ENCODE measurements around the gene LGR6. TPM values are rescaled to one million over a fixed set of nuclear protein-coding genes. Genes with fewer than 3 reads are reported as not detected.

Gene LGR6
- total and polyA plus RNA-seq, 2 of the 8 experiments (the other 6 are each of a cell fraction or from before 2014, with no cell fraction given): 0.50 to 1.0 TPM

- no peak overlapping the region for H3K56ac ChIP-seq (replicated peaks; ENCODE audit: insufficient read length, low read depth, low read length)
- no peak overlapping the region for H3K23ac ChIP-seq (ENCODE audit: insufficient read length)
- FAIRE-seq (peak; percentile 28), DNase-seq (ENCODE audit: low read depth in 1 of 2, low spot score in 2 of 2) (peak; percentile 80 to 86)
- no peak overlapping the region for H2BK120ac ChIP-seq (replicated peaks; ENCODE audit: low read depth, low read length)
- no peaks in the 10 kb centered on the region for H3K27me3 ChIP-seq (replicated peaks in 1 of 4; ENCODE audit: control insufficient read depth in 3 of 4, extremely low read depth in 1 of 4, insufficient read depth in 3 of 4, low read length in 3 of 4)
- peak overlapping the region; percentile 84 for H2BK5ac ChIP-seq (ENCODE audit: low read depth, low read length)
- H2BK12ac ChIP-seq (ENCODE audit: low read depth, low read length): peak overlapping the region; percentile 82; the same call in 1 of the 2 replicates
- peak overlapping the region; percentile 85 for H3K18ac ChIP-seq (ENCODE audit: extremely low read depth, low read length)
- no peak overlapping the region for H3K4me3 ChIP-seq (ENCODE audit: extremely low read depth in 1 of 4, insufficient read depth in 2 of 4, low read depth in 3 of 4, low read length in 4 of 4)
- peaks cover 2% of the 10 kb centered on the region; the same call in 1 of the 2 replicates for H3K23me2 ChIP-seq (ENCODE audit: low read depth, low read length)
- ChIA-PET CTCF (ENCODE audit: partially characterized antibody) (interaction anchor here (0.7 to 17.3 kb wide), 34 partner anchors 8 to 99 kb away, joined by 3 to 249 read pairs (median 4); partner anchors contain the start of genes LGR6 and PTPN7), POLR2A (ENCODE audit: partially characterized antibody) (interaction anchor here (1.2 kb wide), 1 partner anchor 23 kb away, joined by 5 read pairs; no protein-coding TSS in a partner anchor)
- H4K20me1 ChIP-seq (replicated peaks in 1 of 2; ENCODE audit: control insufficient read depth in 1 of 2, insufficient read depth in 2 of 2, low read length in 2 of 2): no peaks in the 10 kb centered on the region
- peak overlapping the region; percentile 26 for H4K91ac ChIP-seq (replicated peaks; ENCODE audit: insufficient read length, low read length)
- H3K4me1 ChIP-seq (replicated peaks in 1 of 4; ENCODE audit: control insufficient read depth in 3 of 4, insufficient read depth in 4 of 4, low read length in 3 of 4): peaks cover 0 to 18% (median 10%) of the 10 kb centered on the region in 4 experiments; a peak in 6 of 7 replicates
- no peaks in the 10 kb centered on the region for H3K79me1 ChIP-seq (ENCODE audit: low read depth, low read length)
- 17% methylated on average over 8 of the region's 8 CpGs; no CpG with 5 or more reads in 1 of the 2 experiments for WGBS, 2 experiments (ENCODE audit: extremely low coverage in 1 of 2, insufficient coverage in 1 of 2, insufficient read length in 1 of 2, insufficient replicate concordance in 2 of 2, low coverage in 1 of 2, low lambda C conversion rate in 2 of 2, missing lambda C conversion rate in 1 of 2)
- no peak overlapping the region for H4K5ac ChIP-seq (ENCODE audit: insufficient read length, low read depth, low read length)
- no peak overlapping the region for H2AFZ ChIP-seq (ENCODE audit: low read length)
- H4K8ac ChIP-seq (ENCODE audit: extremely low read depth, insufficient read depth, low read length): peak overlapping the region; percentile 60
- H3K4ac ChIP-seq (replicated peaks; ENCODE audit: insufficient read length, low read depth, low read length): no peak overlapping the region
- H2BK20ac ChIP-seq (ENCODE audit: low read length): peak overlapping the region; percentile 75
- H3K27ac ChIP-seq (ENCODE audit: low read depth, low read length): no peak overlapping the region
- no peak overlapping the region for H3K14ac ChIP-seq (ENCODE audit: insufficient read length)
- H3K4me2 ChIP-seq (ENCODE audit: insufficient read depth in 1 of 2, low read depth in 2 of 2, low read length in 2 of 2): peak overlapping the region; percentile 5 to 21; a peak in 2 of 4 replicates
- no peaks in the 10 kb centered on the region for H3K79me2 ChIP-seq (ENCODE audit: control insufficient read depth in 1 of 2, insufficient read depth in 2 of 2, low read length in 2 of 2)
- H2AK5ac ChIP-seq (ENCODE audit: low read depth, low read length): 0 out of 2 replicates have a peak overlapping the region, but pooled peaks have one; percentile 65
- H2BK15ac ChIP-seq (ENCODE audit: low read length): peak overlapping the region; percentile 76; the same call in 1 of the 2 replicates
- no peaks in the 10 kb centered on the region for H3K36me3 ChIP-seq (ENCODE audit: control insufficient read depth in 2 of 4, insufficient read depth in 4 of 4, low read length in 3 of 4)
- H3K9ac ChIP-seq (replicated peaks in 1 of 4; ENCODE audit: extremely low read depth in 1 of 4, low read depth in 3 of 4, low read length in 3 of 4): no peak overlapping the region
- H3K9me3 ChIP-seq (ENCODE audit: insufficient read depth in 2 of 2, low read depth in 1 of 2, low read length in 1 of 2): no peaks in the 10 kb centered on the region
- TF ChIP-seq ATF3 (IDR thresholded peaks at IDR 0.05; ENCODE audit: insufficient read depth, low read depth, low read length) (no peak), KDM4A (IDR thresholded peaks at IDR 0.05; ENCODE audit: low read depth, low read length, severe bottlenecking) (no peak), CTCF (IDR thresholded peaks at IDR 0.05; ENCODE audit: control extremely low read depth in 1 of 3, insufficient read depth in 1 of 3, low read depth in 1 of 3, low read length in 3 of 3) (peak; percentile 92 to 95 (median 94)), YY1 (IDR thresholded peaks at IDR 0.05; ENCODE audit: low read depth, low read length) (0 out of 2 replicates have a peak, but pooled peaks have one; percentile 47), USF2 (IDR thresholded peaks at IDR 0.05; ENCODE audit: low read length) (no peak), POLR2A (IDR thresholded peaks at IDR 0.05; ENCODE audit: control extremely low read depth in 1 of 2, low read depth in 2 of 2, low read length in 2 of 2) (no peak)
- TF ChIP-seq, protein P1, sequence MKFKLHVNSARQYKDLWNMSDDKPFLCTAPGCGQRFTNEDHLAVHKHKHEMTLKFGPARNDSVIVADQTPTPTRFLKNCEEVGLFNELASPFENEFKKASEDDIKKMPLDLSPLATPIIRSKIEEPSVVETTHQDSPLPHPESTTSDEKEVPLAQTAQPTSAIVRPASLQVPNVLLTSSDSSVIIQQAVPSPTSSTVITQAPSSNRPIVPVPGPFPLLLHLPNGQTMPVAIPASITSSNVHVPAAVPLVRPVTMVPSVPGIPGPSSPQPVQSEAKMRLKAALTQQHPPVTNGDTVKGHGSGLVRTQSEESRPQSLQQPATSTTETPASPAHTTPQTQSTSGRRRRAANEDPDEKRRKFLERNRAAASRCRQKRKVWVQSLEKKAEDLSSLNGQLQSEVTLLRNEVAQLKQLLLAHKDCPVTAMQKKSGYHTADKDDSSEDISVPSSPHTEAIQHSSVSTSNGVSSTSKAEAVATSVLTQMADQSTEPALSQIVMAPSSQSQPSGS (IDR thresholded peaks at IDR 0.05; ENCODE audit: low read length): no peak
Measured at GRCh38 chr1:202237052-202237451, 43.5 kb downstream of the LGR6 start.
